Measurements from ENCODE around the gene MARCHF11.

MARCHF11 gene

GRCh38 chr5:16152601-16153568 is 26.7 kb downstream of the MARCHF11 start:
- no peak overlapping the region for H3K27ac ChIP-seq (ENCODE audit: low read depth, low read length)
- no peaks in the 10 kb centered on the region for H3K36me3 ChIP-seq (ENCODE audit: control insufficient read depth in 5 of 5, insufficient read depth in 5 of 5, low read length in 5 of 5)
- peaks cover 0 to 3% (median 0%) of the 10 kb centered on the region in 5 donors for H3K27me3 ChIP-seq (ENCODE audit: control insufficient read depth in 5 of 5, insufficient read depth in 4 of 5, low read length in 5 of 5)
- H3K9me3 ChIP-seq (ENCODE audit: control insufficient read depth in 5 of 5, low read length in 5 of 5) = peaks cover 0 to 11% (median 4%) of the 10 kb centered on the region in 5 donors
- no peak overlapping the region for H3K4me3 ChIP-seq (ENCODE audit: low read depth in 1 of 5, low read length in 5 of 5)
- H3K4me1 ChIP-seq (ENCODE audit: control insufficient read depth in 5 of 5, insufficient read depth in 5 of 5, low read length in 5 of 5) = no peaks in the 10 kb centered on the region
- H3K9ac ChIP-seq (ENCODE audit: low read length in 5 of 5) = no peak overlapping the region

- H3K9ac ChIP-seq (ENCODE audit: low read length in 5 of 5) = no peak overlapping the region
- H3K9me3 ChIP-seq (ENCODE audit: control insufficient read depth in 5 of 5, low read length in 5 of 5) = peaks cover 0 to 11% (median 4%) of the 10 kb centered on the region in 5 donors
- no peaks in the 10 kb centered on the region for H3K36me3 ChIP-seq (ENCODE audit: control insufficient read depth in 5 of 5, insufficient read depth in 5 of 5, low read length in 5 of 5)
- no peaks in the 10 kb centered on the region for H3K4me1 ChIP-seq (ENCODE audit: control insufficient read depth in 5 of 5, insufficient read depth in 5 of 5, low read length in 5 of 5)
- H3K27ac ChIP-seq (ENCODE audit: low read depth, low read length) = no peak overlapping the region
- H3K27me3 ChIP-seq (ENCODE audit: control insufficient read depth in 5 of 5, insufficient read depth in 4 of 5, low read length in 5 of 5) = peaks cover 0 to 3% (median 0%) of the 10 kb centered on the region in 5 donors
- no peak overlapping the region for H3K4me3 ChIP-seq (ENCODE audit: low read depth in 1 of 5, low read length in 5 of 5)
These were observed 30.0 kb downstream of the MARCHF11 start for GRCh38 chr5:16149621-16150020.

GRCh38 chr5:16147179-16147900 is 32.3 kb downstream of the MARCHF11 start:
- Histone ChIP-seq H3K4me1 (ENCODE audit: control insufficient read depth in 5 of 5, insufficient read depth in 5 of 5, low read length in 5 of 5) (no peaks in the 10 kb centered on the region), H3K9me3 (ENCODE audit: control insufficient read depth in 5 of 5, low read length in 5 of 5) (peaks cover 0 to 8% (median 4%) of the 10 kb centered on the region in 5 donors), H3K9ac (ENCODE audit: low read length in 5 of 5) (no peak overlapping the region), H3K36me3 (ENCODE audit: control insufficient read depth in 5 of 5, insufficient read depth in 5 of 5, low read length in 5 of 5) (no peaks in the 10 kb centered on the region), H3K27ac (ENCODE audit: low read depth, low read length) (no peak overlapping the region), H3K27me3 (ENCODE audit: control insufficient read depth in 5 of 5, insufficient read depth in 4 of 5, low read length in 5 of 5) (peaks cover 0 to 3% (median 0%) of the 10 kb centered on the region in 5 donors), H3K4me3 (ENCODE audit: low read depth in 1 of 5, low read length in 5 of 5) (no peak overlapping the region)

- Histone ChIP-seq H3K36me3 (ENCODE audit: control insufficient read depth in 5 of 5, insufficient read depth in 5 of 5, low read length in 5 of 5) (no peaks in the 10 kb centered on the region), H3K4me3 (ENCODE audit: low read depth in 1 of 5, low read length in 5 of 5) (no peak overlapping the region), H3K4me1 (ENCODE audit: control insufficient read depth in 5 of 5, insufficient read depth in 5 of 5, low read length in 5 of 5) (no peaks in the 10 kb centered on the region), H3K9ac (ENCODE audit: low read length in 5 of 5) (no peak overlapping the region), H3K27me3 (ENCODE audit: control insufficient read depth in 5 of 5, insufficient read depth in 4 of 5, low read length in 5 of 5) (peaks cover 0 to 3% (median 0%) of the 10 kb centered on the region in 5 donors), H3K9me3 (ENCODE audit: control insufficient read depth in 5 of 5, low read length in 5 of 5) (peaks cover 0 to 3% (median 1%) of the 10 kb centered on the region in 5 donors), H3K27ac (ENCODE audit: low read depth, low read length) (no peak overlapping the region)
These were observed 35.2 kb downstream of the MARCHF11 start for GRCh38 chr5:16144416-16144815.

GRCh38 chr5:16143361-16144049 is 36.1 kb downstream of the MARCHF11 start:
- no peak overlapping the region for H3K9ac ChIP-seq (ENCODE audit: low read length in 5 of 5)
- H3K4me1 ChIP-seq (ENCODE audit: control insufficient read depth in 5 of 5, insufficient read depth in 5 of 5, low read length in 5 of 5) = no peaks in the 10 kb centered on the region
- H3K9me3 ChIP-seq (ENCODE audit: control insufficient read depth in 5 of 5, low read length in 5 of 5) = peaks cover 0 to 5% (median under 1%) of the 10 kb centered on the region in 5 donors
- no peaks in the 10 kb centered on the region for H3K36me3 ChIP-seq (ENCODE audit: control insufficient read depth in 5 of 5, insufficient read depth in 5 of 5, low read length in 5 of 5)
- peaks cover 0 to 2% (median 0%) of the 10 kb centered on the region in 5 donors for H3K27me3 ChIP-seq (ENCODE audit: control insufficient read depth in 5 of 5, insufficient read depth in 4 of 5, low read length in 5 of 5)
- H3K27ac ChIP-seq (ENCODE audit: low read depth, low read length) = no peak overlapping the region
- H3K4me3 ChIP-seq (ENCODE audit: low read depth in 1 of 5, low read length in 5 of 5) = no peak overlapping the region

- Histone ChIP-seq H3K27me3 (ENCODE audit: control insufficient read depth in 5 of 5, insufficient read depth in 4 of 5, low read length in 5 of 5) (no peaks in the 10 kb centered on the region), H3K4me3 (ENCODE audit: low read depth in 1 of 5, low read length in 5 of 5) (no peak overlapping the region), H3K36me3 (ENCODE audit: control insufficient read depth in 5 of 5, insufficient read depth in 5 of 5, low read length in 5 of 5) (no peaks in the 10 kb centered on the region), H3K4me1 (ENCODE audit: control insufficient read depth in 5 of 5, insufficient read depth in 5 of 5, low read length in 5 of 5) (no peaks in the 10 kb centered on the region), H3K27ac (ENCODE audit: low read depth, low read length) (no peak overlapping the region), H3K9ac (ENCODE audit: low read length in 5 of 5) (no peak overlapping the region), H3K9me3 (ENCODE audit: control insufficient read depth in 5 of 5, low read length in 5 of 5) (peaks cover 0 to 11% (median 6%) of the 10 kb centered on the region in 5 donors)
These were observed 38.6 kb downstream of the MARCHF11 start for GRCh38 chr5:16140944-16141343.

- H3K27ac ChIP-seq (ENCODE audit: low read depth, low read length) = no peak overlapping the region
- no peaks in the 10 kb centered on the region for H3K36me3 ChIP-seq (ENCODE audit: control insufficient read depth in 5 of 5, insufficient read depth in 5 of 5, low read length in 5 of 5)
- H3K4me3 ChIP-seq (ENCODE audit: low read depth in 1 of 5, low read length in 5 of 5) = no peak overlapping the region
- H3K9me3 ChIP-seq (ENCODE audit: control insufficient read depth in 5 of 5, low read length in 5 of 5) = peaks cover 0 to 11% (median 6%) of the 10 kb centered on the region in 5 donors
- H3K27me3 ChIP-seq (ENCODE audit: control insufficient read depth in 5 of 5, insufficient read depth in 4 of 5, low read length in 5 of 5) = no peaks in the 10 kb centered on the region
- no peaks in the 10 kb centered on the region for H3K4me1 ChIP-seq (ENCODE audit: control insufficient read depth in 5 of 5, insufficient read depth in 5 of 5, low read length in 5 of 5)
- H3K9ac ChIP-seq (ENCODE audit: low read length in 5 of 5) = no peak overlapping the region
These were observed 39.2 kb downstream of the MARCHF11 start for GRCh38 chr5:16140417-16140816.

- Histone ChIP-seq H3K36me3 (ENCODE audit: control insufficient read depth in 5 of 5, insufficient read depth in 5 of 5, low read length in 5 of 5) (no peaks in the 10 kb centered on the region), H3K27me3 (ENCODE audit: control insufficient read depth in 5 of 5, insufficient read depth in 4 of 5, low read length in 5 of 5) (no peaks in the 10 kb centered on the region), H3K4me1 (ENCODE audit: control insufficient read depth in 5 of 5, insufficient read depth in 5 of 5, low read length in 5 of 5) (no peaks in the 10 kb centered on the region), H3K9ac (ENCODE audit: low read length in 5 of 5) (no peak overlapping the region), H3K4me3 (ENCODE audit: low read depth in 1 of 5, low read length in 5 of 5) (no peak overlapping the region), H3K9me3 (ENCODE audit: control insufficient read depth in 5 of 5, low read length in 5 of 5) (peaks cover 0 to 11% (median 7%) of the 10 kb centered on the region in 5 donors), H3K27ac (ENCODE audit: low read depth, low read length) (no peak overlapping the region)
These were observed 42.4 kb downstream of the MARCHF11 start for GRCh38 chr5:16137177-16137576.

GRCh38 chr5:16135506-16135905 is 44.1 kb downstream of the MARCHF11 start:
- peaks cover 0 to 11% (median 7%) of the 10 kb centered on the region in 5 donors for H3K9me3 ChIP-seq (ENCODE audit: control insufficient read depth in 5 of 5, low read length in 5 of 5)

More at GRCh38 chr5:16135506-16135905, 44.1 kb downstream of the MARCHF11 start:
- Histone ChIP-seq H3K27me3 (ENCODE audit: control insufficient read depth in 5 of 5, insufficient read depth in 4 of 5, low read length in 5 of 5) (no peaks in the 10 kb centered on the region), H3K36me3 (ENCODE audit: control insufficient read depth in 5 of 5, insufficient read depth in 5 of 5, low read length in 5 of 5) (no peaks in the 10 kb centered on the region), H3K4me1 (ENCODE audit: control insufficient read depth in 5 of 5, insufficient read depth in 5 of 5, low read length in 5 of 5) (no peaks in the 10 kb centered on the region), H3K9ac (ENCODE audit: low read length in 5 of 5) (no peak overlapping the region), H3K4me3 (ENCODE audit: low read depth in 1 of 5, low read length in 5 of 5) (no peak overlapping the region), H3K27ac (ENCODE audit: low read depth, low read length) (no peak overlapping the region)

Measured in subcutaneous abdominal adipose tissue (tissue), 5 donors.